H9 (cell line): Measurements from ENCODE around the gene ABL2. TPM values are rescaled to one million over a fixed set of nuclear protein-coding genes. Genes with fewer than 3 reads are reported as not detected.
"Not testable (repeated sequence)": the region's sequence is repeated elsewhere in the genome, so short reads cannot be mapped to it uniquely, and the experiment has no call there.

Source experiments
- DNase-seq: peaks from one replicate; pipeline ENCODE4 v3.0.0-alpha.2; 2017
- H2AFZ ChIP-seq: one replicate; pipeline ENCODE4 v1.6.1; 2013; ENCODE audit warnings: mild to moderate bottlenecking, low read length, control low read depth, moderate library complexity
- H2AK5ac ChIP-seq: 2 replicates; pipeline ENCODE4 v1.6.1; 2013; ENCODE audit warnings: low read length, control low read depth, mixed read lengths; ENCODE audit not compliant: insufficient read length
- H2BK120ac ChIP-seq: one replicate; pipeline ENCODE4 v1.6.1; 2013; ENCODE audit warnings: low read depth, mild to moderate bottlenecking, low read length, control low read depth, inconsistent platforms; ENCODE audit not compliant: poor library complexity, severe bottlenecking
- H2BK12ac ChIP-seq: 2 replicates; pipeline ENCODE4 v1.6.1; 2013; ENCODE audit warnings: low read length, control low read depth, mixed read lengths, low read depth; ENCODE audit not compliant: insufficient read length
- H2BK15ac ChIP-seq: 2 replicates; pipeline ENCODE4 v1.6.1; 2013; ENCODE audit warnings: low read depth, low read length, control low read depth
- H2BK20ac ChIP-seq: one replicate; pipeline ENCODE4 v1.6.1; 2013; ENCODE audit warnings: low read depth, mild to moderate bottlenecking, low read length, control low read depth, inconsistent platforms; ENCODE audit not compliant: poor library complexity, severe bottlenecking
- H2BK5ac ChIP-seq: 2 replicates; pipeline ENCODE4 v1.6.1; 2013; ENCODE audit warnings: low read length, control low read depth, mixed read lengths; ENCODE audit not compliant: insufficient read length
- H3K14ac ChIP-seq: 2 replicates; pipeline ENCODE4 v1.6.1; 2013; ENCODE audit warnings: low read length, control low read depth; ENCODE audit not compliant: insufficient read depth
- H3K18ac ChIP-seq: 2 replicates; pipeline ENCODE4 v1.6.1; 2013; ENCODE audit warnings: low read depth, mild to moderate bottlenecking, mixed read lengths, low read length, control low read depth; ENCODE audit not compliant: insufficient read length
- H3K23ac ChIP-seq: 2 replicates; pipeline ENCODE4 v1.6.1; 2013; ENCODE audit warnings: low read length, control low read depth, mixed read lengths, low read depth; ENCODE audit not compliant: insufficient read length
- H3K23me2 ChIP-seq: 2 replicates; pipeline ENCODE4 v1.6.1; 2013; ENCODE audit warnings: low read depth, mild to moderate bottlenecking, mixed read lengths, low read length, control low read depth; ENCODE audit not compliant: insufficient read length, poor library complexity, severe bottlenecking
- H3K27ac ChIP-seq: 2 replicates; pipeline ENCODE4 v1.5.1; 2013; ENCODE audit warnings: low read length, control low read depth, mixed read lengths, low read depth; ENCODE audit not compliant: insufficient read length
- H3K27me3 ChIP-seq: 2 replicates; pipeline ENCODE4 v1.6.1; 2013; ENCODE audit warnings: low read length, control low read depth, inconsistent platforms; ENCODE audit not compliant: insufficient read depth
- H3K4ac ChIP-seq: 2 replicates; pipeline ENCODE4 v1.6.1; 2013; ENCODE audit warnings: low read depth, mild to moderate bottlenecking, control low read depth, inconsistent platforms, low read length, moderate library complexity
- H3K4me1 ChIP-seq: 2 replicates; pipeline ENCODE4 v1.6.1; 2013; ENCODE audit warnings: low read length, control low read depth, inconsistent platforms; ENCODE audit not compliant: insufficient read depth
- H3K4me2 ChIP-seq: 2 replicates; pipeline ENCODE4 v1.6.1; 2013; ENCODE audit warnings: low read length, control low read depth, mixed read lengths; ENCODE audit not compliant: insufficient read length, insufficient read depth
- H3K56ac ChIP-seq: 2 replicates; pipeline ENCODE4 v1.6.1; 2013; ENCODE audit warnings: low read depth, mild to moderate bottlenecking, mixed read lengths, low read length, control low read depth; ENCODE audit not compliant: insufficient read length
- H3K79me1 ChIP-seq: 2 replicates; pipeline ENCODE4 v1.6.1; 2013; ENCODE audit warnings: low read depth, mild to moderate bottlenecking, moderate library complexity, low read length, control low read depth, inconsistent platforms; ENCODE audit not compliant: insufficient read depth, poor library complexity, severe bottlenecking
- H3K79me2 ChIP-seq: 2 replicates; pipeline ENCODE4 v1.6.1; 2013; ENCODE audit warnings: low read length, control low read depth, inconsistent platforms; ENCODE audit not compliant: insufficient read depth
- H3K9ac ChIP-seq: 2 replicates; pipeline ENCODE4 v1.6.1; 2013; ENCODE audit warnings: low read length, control low read depth, mixed read lengths; ENCODE audit not compliant: insufficient read length; ENCODE audit errors: extremely low read depth
- H3K9me3 ChIP-seq: one replicate; pipeline ENCODE4 v1.6.1; 2013; ENCODE audit warnings: low read depth, low read length, inconsistent platforms; ENCODE audit not compliant: control insufficient read depth
- H3T11ph ChIP-seq: one replicate; pipeline ENCODE4 v1.6.1; 2013; ENCODE audit warnings: mild to moderate bottlenecking, low read length, control low read depth, inconsistent platforms
- H4K20me1 ChIP-seq: one replicate; pipeline ENCODE4 v1.6.1; 2013; ENCODE audit not compliant: control insufficient read depth, insufficient read length, insufficient read depth
- H4K5ac ChIP-seq: 2 replicates; pipeline ENCODE4 v1.6.1; 2013; ENCODE audit warnings: low read depth, mild to moderate bottlenecking, mixed read lengths, low read length, control low read depth; ENCODE audit not compliant: insufficient read length
- H4K8ac ChIP-seq: replicated peaks from 2 replicates; pipeline ENCODE4 v1.6.1; 2013; ENCODE audit warnings: low read length, control low read depth, mixed read lengths, low read depth; ENCODE audit not compliant: insufficient read length
- H4K91ac ChIP-seq: 2 replicates; pipeline ENCODE4 v1.6.1; 2013; ENCODE audit warnings: low read depth, mild to moderate bottlenecking, moderate library complexity, mixed read lengths, low read length, control low read depth; ENCODE audit not compliant: insufficient read length
- H3K27ac Mint-ChIP-seq, 3 experiments: 2 replicates in 2 of 3; 3 replicates in 1 of 3; pipeline ENCODE4 v1.8.0; 2020 to 2021; ENCODE audit warnings: mixed read lengths in 3 of 3, mild to moderate bottlenecking in 1 of 3, moderate library complexity in 1 of 3
- H3K27me3 Mint-ChIP-seq: 2 replicates; pipeline ENCODE4 v1.8.0; 2021; ENCODE audit warnings: low read depth, mild to moderate bottlenecking, moderate library complexity, mixed read lengths
- H3K36me3 Mint-ChIP-seq, 3 experiments: 2 replicates in 2 of 3; 3 replicates in 1 of 3; pipeline ENCODE4 v1.8.0; 2020 to 2021; ENCODE audit warnings: low read depth in 3 of 3, mixed read lengths in 3 of 3; ENCODE audit not compliant: insufficient read depth in 1 of 3
- H3K4me1 Mint-ChIP-seq, 2 experiments: 2 replicates each; pipeline ENCODE4 v1.8.0; 2020; ENCODE audit warnings: mixed read lengths in 2 of 2
- H3K4me3 Mint-ChIP-seq, 2 experiments: 2 replicates in 1 of 2; 3 replicates in 1 of 2; pipeline ENCODE4 v1.8.0; 2020 to 2021; ENCODE audit warnings: mild to moderate bottlenecking in 2 of 2, mixed read lengths in 2 of 2, moderate library complexity in 1 of 2
- H3K9me3 Mint-ChIP-seq, 2 experiments: 2 replicates in 1 of 2; 3 replicates in 1 of 2; pipeline ENCODE4 v1.8.0; 2020; ENCODE audit warnings: mild to moderate bottlenecking in 2 of 2, mixed read lengths in 2 of 2, moderate library complexity in 1 of 2
- WGBS: extraction: QIAGEN DNeasy Blood & Tissue Kit; methylation state at CpG from one replicate; pipeline ENCODE4 v1.1.7; 2013; ENCODE audit warnings: missing lambda C conversion rate, low lambda C conversion rate, mixed read lengths; ENCODE audit not compliant: insufficient read length; ENCODE audit errors: extremely low coverage; 5-methylcytosine and 5-hydroxymethylcytosine counted together
- total RNA-seq: library from RNA; stranded (reverse); gene quantifications from 2 replicates; pipeline ENCODE4 v1.2.1, GENCODE V29; 2021

ABL2 gene
- total RNA-seq, 1 experiment from 2014 or later: 21.2 TPM

DNA sequence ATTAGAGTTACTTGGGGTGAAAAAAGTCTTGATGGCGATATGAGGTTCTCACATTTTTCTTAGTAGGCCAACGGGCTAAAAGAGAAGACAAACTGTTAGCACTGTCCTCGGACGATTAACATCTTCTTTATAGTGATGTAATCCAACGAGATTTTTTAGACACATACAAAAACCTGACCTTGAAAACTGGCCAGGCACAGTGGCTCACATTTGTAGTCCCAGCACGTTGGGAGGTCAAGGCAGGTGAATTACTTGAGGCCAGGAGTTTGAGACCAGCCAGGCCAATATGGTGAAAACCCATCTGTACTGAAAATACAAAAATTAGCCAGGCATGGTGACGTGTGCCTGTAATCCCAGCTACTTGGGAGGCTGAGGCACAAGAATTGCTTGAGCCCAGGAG, 8.4 kb downstream of the ABL2 start:
- H3K23me2 ChIP-seq, H3K27me3 Mint-ChIP-seq, H4K8ac ChIP-seq, H3K9me3 Mint-ChIP-seq, H3K56ac ChIP-seq, H2AFZ ChIP-seq, H3K4ac ChIP-seq, H3K9ac ChIP-seq, H3K79me1 ChIP-seq, H2AK5ac ChIP-seq, H3K18ac ChIP-seq, H3K4me1 Mint-ChIP-seq, DNase-seq, H2BK15ac ChIP-seq, H3T11ph ChIP-seq, H3K27ac ChIP-seq, H4K20me1 ChIP-seq, H3K4me2 ChIP-seq, H2BK20ac ChIP-seq, H3K4me1 ChIP-seq, H3K9me3 ChIP-seq, H3K27me3 ChIP-seq, H3K14ac ChIP-seq, H4K5ac ChIP-seq, H3K23ac ChIP-seq, H3K4me3 Mint-ChIP-seq, H4K91ac ChIP-seq, H2BK5ac ChIP-seq, H2BK12ac ChIP-seq, H2BK120ac ChIP-seq, H3K27ac Mint-ChIP-seq: not testable (repeated sequence)
- WGBS: no CpG with 5 or more reads among the region's 7 CpGs
- H3K79me2 ChIP-seq: peaks cover 11% of the 10 kb centered on the region; the same call in 1 of the 2 replicates
- peaks cover 3 to 29% (median 25%) of the 10 kb centered on the region in 3 experiments; a peak in 6 of 7 replicates for H3K36me3 Mint-ChIP-seq
